CD4-positive, CD25-positive, alpha-beta regulatory T cell (primary cell): Measurements from ENCODE around the gene TXLNB. TPM values are rescaled to one million over a fixed set of nuclear protein-coding genes. Genes with fewer than 3 reads are reported as not detected.
"Not testable (repeated sequence)": the region's sequence is repeated elsewhere in the genome, so short reads cannot be mapped to it uniquely, and the experiment has no call there.

Experiments used
- ATAC-seq, 2 donors: fragments of 150-1000 bp; cut with Tn5 transposase; one replicate each; pipeline ENCODE4 v1.10.0; 2021; ENCODE audit warnings: low read depth in 2 of 2, moderate number of reproducible peaks in 2 of 2, moderate library complexity in 1 of 2
- DNase-seq, 3 donors: peaks; one replicate each; pipeline versions ENCODE4 v3.0.0 to v3.0.0-alpha.2; 2012 to 2022; ENCODE audit warnings: mixed read lengths in 1 of 3
- H3K27ac ChIP-seq: one replicate; pipeline ENCODE4 v1.7.0; 2013; ENCODE audit warnings: mild to moderate bottlenecking, low read length; ENCODE audit not compliant: insufficient read depth, poor library complexity, severe bottlenecking
- H3K27me3 ChIP-seq: one replicate; pipeline ENCODE4 v1.7.0; 2013; ENCODE audit warnings: low read length; ENCODE audit not compliant: control insufficient read depth, insufficient read depth
- H3K36me3 ChIP-seq: one replicate; pipeline ENCODE4 v1.7.0; 2013; ENCODE audit warnings: mild to moderate bottlenecking, low read length, moderate library complexity; ENCODE audit not compliant: control insufficient read depth, insufficient read depth
- H3K4me1 ChIP-seq: 2 replicates; pipeline ENCODE4 v1.7.0; 2013; ENCODE audit warnings: mild to moderate bottlenecking, low read length; ENCODE audit not compliant: insufficient read depth, control insufficient read depth, poor library complexity, severe bottlenecking
- H3K4me3 ChIP-seq: one replicate; pipeline ENCODE4 v1.7.0; 2013; ENCODE audit warnings: low read depth, mild to moderate bottlenecking, low read length, moderate library complexity
- H3K9me3 ChIP-seq, 2 experiments: 1 replicate in 1 of 2; 2 replicates in 1 of 2; pipeline ENCODE4 v1.7.0; 2013; ENCODE audit warnings: low read length in 2 of 2, mild to moderate bottlenecking in 1 of 2, moderate library complexity in 1 of 2; ENCODE audit not compliant: control insufficient read depth in 2 of 2
- H3K27ac Mint-ChIP-seq, 3 donors: one replicate each; pipeline ENCODE4 v1.8.0; 2020 to 2022; ENCODE audit warnings: mild to moderate bottlenecking in 3 of 3, mixed read lengths in 3 of 3, moderate library complexity in 2 of 3
- H3K27me3 Mint-ChIP-seq: one replicate; pipeline ENCODE4 v1.8.0; 2022; ENCODE audit warnings: mild to moderate bottlenecking, mixed read lengths
- H3K36me3 Mint-ChIP-seq: one replicate; pipeline ENCODE4 v1.8.0; 2020; ENCODE audit warnings: mixed read lengths
- H3K4me1 Mint-ChIP-seq, 4 donors: one replicate each; pipeline ENCODE4 v1.8.0; 2020 to 2022; ENCODE audit warnings: mixed read lengths in 4 of 4, mild to moderate bottlenecking in 1 of 4
- H3K4me3 Mint-ChIP-seq, 4 donors: one replicate each; pipeline ENCODE4 v1.8.0; 2020 to 2022; ENCODE audit warnings: mild to moderate bottlenecking in 4 of 4, mixed read lengths in 4 of 4, moderate library complexity in 3 of 4
- H3K9me3 Mint-ChIP-seq, 7 donors: one replicate each; pipeline ENCODE4 v1.8.0; 2020 to 2022; ENCODE audit warnings: mixed read lengths in 7 of 7, mild to moderate bottlenecking in 3 of 7, moderate library complexity in 2 of 7
- polyA plus RNA-seq, 4 donors: library from polyadenylated mRNA; unstranded; fragments of 300-500 nt; fragmentation: Illumina TruSeq; gene quantifications; one replicate each; pipeline ENCODE4 v1.2.3, GENCODE V29; 2021
- total RNA-seq: library from RNA; stranded (reverse); gene quantifications from one replicate; pipeline ENCODE4 v1.2.3, GENCODE V29; 2022

The TXLNB gene
- total and polyA plus RNA-seq, 5 donors from 2014 or later = 0.16 to 0.47 (median 0.25) TPM

DNA sequence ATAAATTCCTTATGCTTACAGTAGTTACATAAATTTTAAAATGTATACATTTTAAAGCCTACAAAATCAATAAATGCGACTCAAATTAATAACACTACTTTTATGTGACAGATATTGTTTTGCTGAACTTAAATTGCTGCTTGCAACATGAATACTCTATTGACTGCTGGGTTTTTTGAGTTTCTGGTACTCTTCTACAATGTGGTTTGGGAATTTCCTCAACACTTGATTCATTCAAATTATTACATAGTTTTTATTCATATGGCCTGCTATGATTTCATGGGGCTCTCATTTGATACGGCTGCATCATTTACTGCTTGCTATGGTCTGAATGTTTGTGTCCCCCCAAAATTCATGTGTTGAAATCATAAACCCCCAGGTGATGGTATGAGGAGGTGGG, 2.3 kb upstream of the TXLNB start:
- peak overlapping the region in 1 of 4 donors; percentile 38 for H3K4me3 Mint-ChIP-seq
- peaks cover 0 to 3% (median 0%) of the 10 kb centered on the region in 7 donors for H3K9me3 Mint-ChIP-seq
- peak overlapping the region in 2 of 3 donors; percentile 61 to 82 for H3K27ac Mint-ChIP-seq
- peaks cover 28 to 55% (median 34%) of the 10 kb centered on the region in 4 donors for H3K4me1 Mint-ChIP-seq
- ATAC-seq (no peak), DNase-seq (no peak)
- Histone ChIP-seq H3K36me3 (no peaks in the 10 kb centered on the region), H3K9me3 (no peaks in the 10 kb centered on the region), H3K27me3 (peaks cover 3% of the 10 kb centered on the region), H3K4me3 (no peak overlapping the region), H3K27ac (no peak overlapping the region), H3K4me1 (peaks cover 32% of the 10 kb centered on the region)
- H3K27me3 Mint-ChIP-seq = no peaks in the 10 kb centered on the region
- no peaks in the 10 kb centered on the region for H3K36me3 Mint-ChIP-seq

- not testable (repeated sequence) for H3K4me3 Mint-ChIP-seq, ATAC-seq
These were observed 1.4 kb upstream of the TXLNB start for GRCh38 chr6:139293230-139293629.

GRCh38 chr6:139290787-139291311, 949 bp downstream of the TXLNB start:
- no peaks in the 10 kb centered on the region for H3K27me3 Mint-ChIP-seq
- DNase-seq = peak in 2 of 3 donors; percentile 82 to 90
- no peaks in the 10 kb centered on the region for H3K27me3 ChIP-seq
- H3K9me3 Mint-ChIP-seq = peaks cover 0 to 2% (median 0%) of the 10 kb centered on the region in 7 donors
- H3K36me3 ChIP-seq = no peaks in the 10 kb centered on the region
- H3K4me3 ChIP-seq = peak overlapping the region; percentile 79
- peak overlapping the region; percentile 62 to 84 (median 82) for H3K4me3 Mint-ChIP-seq
- H3K4me1 ChIP-seq = peaks cover 32% of the 10 kb centered on the region
- peak; percentile 72 to 87 for ATAC-seq
- peak overlapping the region; percentile 77 for H3K27ac ChIP-seq
- H3K9me3 ChIP-seq = no peaks in the 10 kb centered on the region
- H3K27ac Mint-ChIP-seq = peak overlapping the region; percentile 85 to 99 (median 99)
- peaks cover 23 to 61% (median 32%) of the 10 kb centered on the region in 4 donors for H3K4me1 Mint-ChIP-seq
- H3K36me3 Mint-ChIP-seq = peaks cover 4% of the 10 kb centered on the region

More at GRCh38 chr6:139293230-139293629, 1.4 kb upstream of the TXLNB start:
- H3K36me3 ChIP-seq, H3K27me3 Mint-ChIP-seq, H3K36me3 Mint-ChIP-seq, H3K9me3 ChIP-seq, H3K9me3 Mint-ChIP-seq, DNase-seq, H3K27me3 ChIP-seq, H3K4me3 ChIP-seq: not testable (repeated sequence)
- Mint-ChIP-seq H3K27ac (peak overlapping the region in 2 of 3 donors; percentile 16 to 99), H3K4me1 (peaks cover 28 to 61% (median 34%) of the 10 kb centered on the region in 4 donors)
- H3K27ac ChIP-seq = peak overlapping the region; percentile 30
- peaks cover 32% of the 10 kb centered on the region for H3K4me1 ChIP-seq

- peaks cover 0 to 2% (median 0%) of the 10 kb centered on the region in 7 donors for H3K9me3 Mint-ChIP-seq
These were observed 2.6 kb downstream of the TXLNB start for GRCh38 chr6:139289233-139289632.

DNA sequence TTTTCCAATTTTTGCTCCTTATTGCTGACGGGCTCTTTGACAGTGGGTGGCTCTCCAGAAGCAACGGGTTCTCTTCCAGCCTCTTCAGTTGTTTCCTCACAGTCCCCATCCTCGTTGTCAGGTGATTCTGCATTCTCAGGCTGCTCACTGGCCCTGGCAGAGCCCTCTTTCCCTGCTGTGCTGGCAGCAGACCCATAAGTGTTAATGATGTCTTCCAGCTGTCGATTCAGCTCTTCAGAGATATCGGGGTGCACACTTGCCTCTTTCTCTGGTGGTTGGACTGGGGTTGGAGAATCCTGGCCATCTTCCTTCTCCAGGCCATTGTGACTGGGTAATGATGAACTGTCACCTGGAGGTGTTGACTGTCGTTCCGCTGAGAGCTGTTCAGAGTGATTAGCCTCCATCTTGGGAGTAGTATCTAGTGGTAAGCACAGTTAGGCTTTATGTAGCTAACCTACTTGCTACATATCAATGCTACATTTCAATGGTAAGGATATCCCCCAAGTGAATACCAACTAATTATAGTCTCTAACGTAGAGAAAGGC, 3.2 kb downstream of the TXLNB start:
- no peak for DNase-seq
- H3K27me3 Mint-ChIP-seq = no peaks in the 10 kb centered on the region
- H3K4me1 Mint-ChIP-seq = peaks cover 23 to 53% (median 30%) of the 10 kb centered on the region in 4 donors
- Histone ChIP-seq H3K36me3 (no peaks in the 10 kb centered on the region), H3K27ac (no peak overlapping the region), H3K27me3 (no peaks in the 10 kb centered on the region), H3K9me3 (no peaks in the 10 kb centered on the region), H3K4me1 (peaks cover 29% of the 10 kb centered on the region), H3K4me3 (no peak overlapping the region)
- no peak overlapping the region for H3K4me3 Mint-ChIP-seq
- no peak for ATAC-seq
- H3K36me3 Mint-ChIP-seq = peaks cover 4% of the 10 kb centered on the region
- H3K9me3 Mint-ChIP-seq = peaks cover 0 to 2% (median 0%) of the 10 kb centered on the region in 7 donors
- H3K27ac Mint-ChIP-seq = peak overlapping the region; percentile 17 to 99 (median 43)

More at GRCh38 chr6:139289233-139289632, 2.6 kb downstream of the TXLNB start:
- no peaks in the 10 kb centered on the region for H3K9me3 ChIP-seq
- peaks cover 29% of the 10 kb centered on the region for H3K4me1 ChIP-seq
- Mint-ChIP-seq H3K36me3 (peaks cover 4% of the 10 kb centered on the region), H3K4me1 (peaks cover 23 to 56% (median 31%) of the 10 kb centered on the region in 4 donors), H3K27ac (peak overlapping the region in 2 of 3 donors; percentile 17 to 99), H3K4me3 (no peak overlapping the region), H3K27me3 (no peaks in the 10 kb centered on the region)
- no peaks in the 10 kb centered on the region for H3K36me3 ChIP-seq
- no peak overlapping the region for H3K27ac ChIP-seq
- no peak overlapping the region for H3K4me3 ChIP-seq
- DNase-seq = no peak
- H3K27me3 ChIP-seq = no peaks in the 10 kb centered on the region
- no peak for ATAC-seq

- Histone ChIP-seq H3K4me1 (peaks cover 28% of the 10 kb centered on the region), H3K36me3 (no peaks in the 10 kb centered on the region), H3K9me3 (no peaks in the 10 kb centered on the region), H3K4me3 (no peak overlapping the region), H3K27ac (no peak overlapping the region), H3K27me3 (no peaks in the 10 kb centered on the region)
- H3K27ac Mint-ChIP-seq = peak overlapping the region in 2 of 3 donors; percentile 2 to 99
- peaks cover 0 to 2% (median 0%) of the 10 kb centered on the region in 7 donors for H3K9me3 Mint-ChIP-seq
- peaks cover 4% of the 10 kb centered on the region for H3K36me3 Mint-ChIP-seq
- peak overlapping the region in 1 of 4 donors; percentile 33 for H3K4me3 Mint-ChIP-seq
- ATAC-seq (no peak), DNase-seq (no peak)
- no peaks in the 10 kb centered on the region for H3K27me3 Mint-ChIP-seq
- peaks cover 23 to 46% (median 29%) of the 10 kb centered on the region in 4 donors for H3K4me1 Mint-ChIP-seq
These were observed 3.9 kb downstream of the TXLNB start for GRCh38 chr6:139287868-139288267.

- not testable (repeated sequence) for H3K36me3 Mint-ChIP-seq, H3K27me3 ChIP-seq, DNase-seq, H3K9me3 Mint-ChIP-seq, H3K27me3 Mint-ChIP-seq, H3K9me3 ChIP-seq, H3K4me3 Mint-ChIP-seq, ATAC-seq, H3K4me3 ChIP-seq, H3K27ac ChIP-seq, H3K36me3 ChIP-seq, H3K27ac Mint-ChIP-seq
- peaks cover 14% of the 10 kb centered on the region for H3K4me1 ChIP-seq
- H3K4me1 Mint-ChIP-seq = peaks cover 10 to 32% (median 17%) of the 10 kb centered on the region in 4 donors
These were observed 5.4 kb downstream of the TXLNB start for GRCh38 chr6:139286438-139286837.
